ENCODE results near the gene AKR1C4.
"Not testable (repeated sequence)": the region's sequence is repeated elsewhere in the genome, so short reads cannot be mapped to it uniquely, and the experiment has no call there.

Gene AKR1C4

GRCh38 chr10:5242585-5242984 lies 45.9 kb downstream of the AKR1C4 start:
- no peaks in the 10 kb centered on the region for H3K79me2 ChIP-seq (ENCODE audit: insufficient read depth, low read depth)
- no peak for TF ChIP-seq CTCF (conservative IDR thresholded peaks at IDR 0.05; ENCODE audit: low read depth, low read length)
- H2AFZ ChIP-seq (ENCODE audit: low read depth) = no peak overlapping the region
- H3K27ac ChIP-seq = no peak overlapping the region
- H3K4me2 ChIP-seq = no peak overlapping the region
- H4K20me1 ChIP-seq (ENCODE audit: insufficient read depth) = no peaks in the 10 kb centered on the region
- no peak overlapping the region for H3K4me3 ChIP-seq (IDR thresholded peaks at IDR 0.05; ENCODE audit: insufficient read depth, low read depth, low read length)
- H3K36me3 ChIP-seq (ENCODE audit: insufficient read depth) = no peaks in the 10 kb centered on the region
- H3K27me3 ChIP-seq (ENCODE audit: insufficient read depth, low read depth) = no peaks in the 10 kb centered on the region
- H3K4me1 ChIP-seq (ENCODE audit: low read depth, poor library complexity, severe bottlenecking) = no peaks in the 10 kb centered on the region
- no peak overlapping the region for H3K9ac ChIP-seq

GRCh38 chr10:5243521-5243987 lies 46.9 kb downstream of the AKR1C4 start:
- Histone ChIP-seq H3K79me2 (ENCODE audit: insufficient read depth, low read depth) (no peaks in the 10 kb centered on the region), H3K4me2 (no peak overlapping the region), H3K4me1 (ENCODE audit: low read depth, poor library complexity, severe bottlenecking) (no peaks in the 10 kb centered on the region), H3K27ac (no peak overlapping the region), H4K20me1 (ENCODE audit: insufficient read depth) (no peaks in the 10 kb centered on the region), H2AFZ (ENCODE audit: low read depth) (no peak overlapping the region), H3K9ac (no peak overlapping the region), H3K27me3 (ENCODE audit: insufficient read depth, low read depth) (no peaks in the 10 kb centered on the region), H3K4me3 (IDR thresholded peaks at IDR 0.05; ENCODE audit: insufficient read depth, low read depth, low read length) (no peak overlapping the region), H3K36me3 (ENCODE audit: insufficient read depth) (no peaks in the 10 kb centered on the region)
- no peak for TF ChIP-seq CTCF (conservative IDR thresholded peaks at IDR 0.05; ENCODE audit: low read depth, low read length)

GRCh38 chr10:5252177-5253037 lies 55.8 kb downstream of the AKR1C4 start:
- no peaks in the 10 kb centered on the region for H3K79me2 ChIP-seq (ENCODE audit: insufficient read depth, low read depth)
- H3K4me1 ChIP-seq (ENCODE audit: low read depth, poor library complexity, severe bottlenecking) = no peaks in the 10 kb centered on the region
- no peak overlapping the region for H3K4me3 ChIP-seq (IDR thresholded peaks at IDR 0.05; ENCODE audit: insufficient read depth, low read depth, low read length)
- no peak overlapping the region for H3K27ac ChIP-seq
- H2AFZ ChIP-seq (ENCODE audit: low read depth) = no peak overlapping the region
- H3K4me2 ChIP-seq = no peak overlapping the region
- no peaks in the 10 kb centered on the region for H3K36me3 ChIP-seq (ENCODE audit: insufficient read depth)
- H3K27me3 ChIP-seq (ENCODE audit: insufficient read depth, low read depth) = no peaks in the 10 kb centered on the region
- H4K20me1 ChIP-seq (ENCODE audit: insufficient read depth) = no peaks in the 10 kb centered on the region
- no peak for TF ChIP-seq CTCF (conservative IDR thresholded peaks at IDR 0.05; ENCODE audit: low read depth, low read length)
- no peak overlapping the region for H3K9ac ChIP-seq

- TF ChIP-seq CTCF (conservative IDR thresholded peaks at IDR 0.05; ENCODE audit: low read depth, low read length) = no peak
- no peak overlapping the region for H3K27ac ChIP-seq
- H3K4me3 ChIP-seq (IDR thresholded peaks at IDR 0.05; ENCODE audit: insufficient read depth, low read depth, low read length) = no peak overlapping the region
- H3K9ac ChIP-seq = no peak overlapping the region
- no peaks in the 10 kb centered on the region for H4K20me1 ChIP-seq (ENCODE audit: insufficient read depth)
- no peaks in the 10 kb centered on the region for H3K4me1 ChIP-seq (ENCODE audit: low read depth, poor library complexity, severe bottlenecking)
- H3K36me3 ChIP-seq (ENCODE audit: insufficient read depth) = no peaks in the 10 kb centered on the region
- no peaks in the 10 kb centered on the region for H3K27me3 ChIP-seq (ENCODE audit: insufficient read depth, low read depth)
- H3K79me2 ChIP-seq (ENCODE audit: insufficient read depth, low read depth) = no peaks in the 10 kb centered on the region
- no peak overlapping the region for H2AFZ ChIP-seq (ENCODE audit: low read depth)
- H3K4me2 ChIP-seq = no peak overlapping the region
These were observed 57.9 kb downstream of the AKR1C4 start for GRCh38 chr10:5254488-5254887.

- not testable (repeated sequence) for H3K9ac ChIP-seq; H3K4me1 ChIP-seq (ENCODE audit: low read depth, poor library complexity, severe bottlenecking); H4K20me1 ChIP-seq (ENCODE audit: insufficient read depth); H3K27ac ChIP-seq; H3K36me3 ChIP-seq (ENCODE audit: insufficient read depth); H3K79me2 ChIP-seq (ENCODE audit: insufficient read depth, low read depth); H3K27me3 ChIP-seq (ENCODE audit: insufficient read depth, low read depth); H3K4me3 ChIP-seq (IDR thresholded peaks at IDR 0.05; ENCODE audit: insufficient read depth, low read depth, low read length); H2AFZ ChIP-seq (ENCODE audit: low read depth); H3K4me2 ChIP-seq
These were observed 61.1 kb downstream of the AKR1C4 start for GRCh38 chr10:5257768-5258167.
